GM18868 (cell line): ENCODE data around the gene SLC8A1.
"Not testable (repeated sequence)": the region's sequence is repeated elsewhere in the genome, so short reads cannot be mapped to it uniquely, and the experiment has no call there.

Source experiments
- ATAC-seq: cut with Tn5 transposase; IDR thresholded peaks from one replicate; pipeline ENCODE4 v1.9.1; 2021; ENCODE audit warnings: mild to moderate bottlenecking, moderate library complexity; ENCODE audit not compliant: unreplicated experiment

The SLC8A1 gene

DNA sequence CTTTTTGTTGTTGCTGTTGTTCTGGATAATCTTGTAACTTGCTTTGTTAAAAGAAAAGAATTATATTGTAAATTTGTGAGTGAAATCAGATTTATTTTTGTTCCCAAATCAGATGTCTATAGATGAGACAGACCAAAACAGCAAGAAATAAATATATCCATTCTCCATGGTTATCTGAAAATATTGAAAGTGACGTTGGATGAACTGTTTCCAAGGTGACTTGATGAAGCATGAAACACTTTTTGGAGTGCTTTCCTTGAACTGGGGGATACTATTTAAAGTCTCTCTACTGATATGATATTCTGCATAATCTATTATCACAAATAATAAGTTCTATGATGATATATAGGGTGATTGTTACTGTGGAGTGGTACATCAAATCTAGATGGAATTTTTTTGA lies 357.4 kb downstream of the SLC8A1 start:
- no peak for ATAC-seq

DNA sequence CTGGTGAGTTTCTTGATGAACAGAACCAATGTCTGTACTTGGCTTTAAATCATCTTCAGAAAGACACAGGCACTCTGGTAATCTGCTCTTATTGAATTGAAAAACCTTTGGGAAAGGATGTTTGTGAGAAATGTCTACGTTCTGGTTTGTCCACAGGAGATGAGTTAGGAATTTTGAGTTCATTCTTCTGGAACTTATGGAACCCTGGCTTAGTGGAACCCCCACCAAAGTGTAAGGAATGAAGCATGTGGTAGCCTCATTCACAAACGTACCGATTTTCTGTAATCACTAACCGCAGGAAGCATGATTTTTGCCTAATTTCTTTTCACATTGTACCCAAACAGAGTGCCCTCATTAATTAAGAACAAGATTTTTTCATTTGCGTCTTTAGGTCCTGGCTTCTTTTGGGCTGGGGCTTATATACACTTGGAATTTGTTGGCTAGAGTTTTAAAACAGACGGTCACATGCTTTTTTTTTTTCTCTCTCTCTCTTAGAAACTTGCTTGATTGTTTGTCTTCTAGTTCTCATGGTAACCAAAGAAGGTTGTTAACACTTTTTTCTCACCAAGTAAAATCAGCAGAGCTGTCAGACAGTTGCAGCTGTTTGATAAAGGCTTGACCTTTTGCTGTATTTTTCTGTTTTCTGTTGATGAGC lies 358.7 kb downstream of the SLC8A1 start:
- no peak for ATAC-seq

DNA sequence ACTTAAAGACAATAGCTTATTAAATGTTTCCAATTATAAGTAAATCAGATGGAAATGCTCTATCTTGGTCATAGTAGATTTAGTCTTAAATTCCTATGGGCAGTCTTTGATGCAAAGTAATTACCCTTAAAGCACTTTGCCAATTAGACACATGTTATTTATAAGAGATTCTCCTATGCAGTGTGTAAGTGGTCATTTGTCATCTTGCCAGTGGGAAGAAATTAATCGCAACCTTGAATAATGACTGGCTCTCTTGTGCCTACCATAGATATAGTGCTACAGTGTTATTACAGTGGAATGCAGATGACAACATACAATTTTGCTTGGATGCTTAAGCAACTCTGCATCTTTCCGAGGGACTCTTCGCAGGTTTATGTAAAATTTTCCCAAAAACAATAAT lies 361.8 kb downstream of the SLC8A1 start:
- no peak for ATAC-seq

DNA sequence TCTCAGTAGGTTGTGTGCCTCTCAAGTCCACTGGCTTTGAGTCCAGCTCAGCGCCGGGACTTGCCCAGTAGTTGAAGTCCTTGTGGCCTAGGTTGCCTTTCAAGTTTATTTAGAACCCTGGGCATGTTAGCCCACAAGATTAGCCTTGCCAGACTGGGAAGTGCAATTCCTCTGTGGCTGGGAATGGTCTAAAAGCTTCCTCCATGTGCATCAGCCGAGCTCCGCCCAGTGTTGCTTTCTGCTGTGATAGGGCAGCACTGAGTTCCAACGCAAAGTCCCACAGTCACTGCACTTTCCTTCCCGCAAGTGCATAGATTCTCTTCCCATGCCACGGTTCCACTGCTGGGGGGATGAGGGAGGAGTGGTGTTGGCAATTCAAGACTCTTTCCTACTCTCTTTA lies 364.0 kb downstream of the SLC8A1 start:
- no peak for ATAC-seq

DNA sequence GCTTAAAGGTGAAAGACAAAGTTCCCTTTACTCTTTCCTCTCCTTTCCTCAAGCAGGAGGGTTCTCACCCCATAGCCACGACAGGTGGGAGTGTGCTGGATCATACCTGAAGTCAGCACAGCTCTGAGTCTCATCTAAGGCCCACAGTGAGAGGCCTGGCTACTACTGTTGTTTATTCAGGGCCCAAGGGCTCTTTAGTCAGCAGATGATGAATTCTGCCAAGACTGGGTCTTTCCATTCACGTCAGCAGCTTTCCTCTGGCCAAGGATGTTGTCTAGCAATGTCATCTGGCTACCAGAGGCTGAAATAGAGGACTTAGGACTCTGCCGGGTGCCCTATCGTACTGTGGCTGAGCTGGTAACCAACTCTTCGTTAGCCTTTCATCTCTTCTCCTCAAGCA lies 364.5 kb downstream of the SLC8A1 start:
- ATAC-seq: no peak

DNA sequence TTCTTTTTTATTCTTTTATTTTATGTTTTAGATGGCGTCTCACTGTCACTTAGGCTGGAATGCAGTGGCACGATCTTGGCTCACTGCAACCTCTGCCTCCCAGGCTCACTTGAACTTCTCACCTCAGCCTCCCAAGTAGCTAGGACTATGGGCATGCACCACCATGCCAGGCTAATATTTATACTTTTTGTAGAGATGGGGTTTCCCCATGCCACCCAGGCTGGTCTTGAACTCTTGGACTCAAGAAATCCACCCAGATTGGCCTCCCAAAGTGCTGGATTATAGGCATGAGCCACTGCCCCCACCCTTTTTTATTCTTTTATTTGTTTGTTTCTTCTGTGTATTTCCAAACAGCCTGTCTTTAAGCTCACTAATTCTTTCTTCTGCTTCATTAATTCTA lies 366.1 kb downstream of the SLC8A1 start:
- ATAC-seq: no peak

DNA sequence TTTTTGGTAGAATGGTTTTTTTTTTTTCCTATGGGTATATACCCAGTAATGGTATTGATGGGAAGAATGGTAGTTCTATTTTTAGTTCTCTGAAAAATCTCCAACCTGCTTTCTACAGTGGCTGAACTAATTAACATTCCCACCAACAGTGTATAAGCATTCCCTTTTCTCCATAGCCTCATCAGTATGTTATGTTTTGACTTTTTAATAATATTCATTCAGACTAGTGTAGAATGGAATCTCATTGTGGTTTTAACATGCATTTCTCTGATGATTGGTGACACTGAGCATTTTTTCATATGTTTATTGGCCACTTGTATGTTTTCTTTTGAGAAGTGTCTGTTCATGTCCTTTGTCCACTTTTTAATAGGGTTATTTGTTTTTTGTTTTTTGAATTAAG lies 378.6 kb downstream of the SLC8A1 start:
- not testable (repeated sequence) for ATAC-seq

DNA sequence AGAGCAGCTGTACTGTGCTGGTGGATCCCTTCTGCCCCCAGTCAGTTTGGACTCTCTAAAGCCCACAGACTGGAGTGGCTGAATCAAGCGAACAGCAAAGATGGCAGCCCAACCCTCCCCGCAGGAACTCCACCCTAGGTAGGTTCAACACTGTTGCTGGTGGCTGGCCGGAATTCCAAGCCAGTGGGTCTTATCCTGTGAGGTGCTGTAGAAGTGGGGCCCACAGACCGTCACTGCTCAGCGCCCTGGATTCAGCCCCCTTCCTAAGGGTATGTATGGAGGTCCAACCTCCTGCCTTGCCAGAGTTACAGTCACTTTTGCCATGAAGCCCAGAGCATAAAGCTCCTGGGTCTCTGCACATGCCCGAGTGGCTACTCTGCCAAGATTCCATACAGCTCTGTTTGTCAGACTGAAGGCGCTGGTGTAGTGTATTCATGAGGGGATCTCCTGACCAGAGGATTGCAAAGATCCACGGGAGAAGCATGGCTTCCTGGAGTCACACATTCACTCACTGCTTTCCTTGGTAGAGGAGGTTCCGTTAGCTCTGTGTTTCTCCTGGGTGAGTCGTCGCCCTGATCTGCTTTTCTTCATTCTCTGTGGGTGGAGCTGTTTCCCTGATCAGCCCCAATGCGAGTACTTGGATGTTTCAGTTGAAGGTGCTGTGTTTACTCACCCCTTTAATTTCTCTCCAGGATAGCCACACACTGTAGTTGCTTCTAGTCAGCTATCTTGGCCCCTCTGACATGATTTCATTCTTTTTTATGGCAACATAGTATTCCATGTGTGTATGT lies 379.3 kb downstream of the SLC8A1 start:
- no peak for ATAC-seq

DNA sequence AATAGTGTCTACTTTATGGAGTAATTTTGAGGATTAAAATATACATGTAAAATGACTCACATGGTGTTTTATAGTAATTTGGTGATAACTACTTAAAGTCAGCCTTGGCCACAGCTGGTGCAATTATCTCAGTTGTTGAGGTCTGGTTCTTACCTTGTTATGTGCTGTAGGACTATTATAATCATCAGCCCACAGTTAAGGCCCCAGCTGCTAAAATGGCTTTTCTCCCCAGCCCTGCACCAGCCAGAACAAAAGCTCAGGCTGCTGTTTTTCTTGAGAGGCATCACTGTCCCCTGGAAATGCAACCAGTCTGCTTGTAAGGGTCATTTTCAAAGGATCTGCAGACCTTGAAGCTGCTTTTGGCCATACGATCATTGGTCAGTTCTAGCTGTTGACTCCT lies 389.5 kb downstream of the SLC8A1 start:
- ATAC-seq: no peak

DNA sequence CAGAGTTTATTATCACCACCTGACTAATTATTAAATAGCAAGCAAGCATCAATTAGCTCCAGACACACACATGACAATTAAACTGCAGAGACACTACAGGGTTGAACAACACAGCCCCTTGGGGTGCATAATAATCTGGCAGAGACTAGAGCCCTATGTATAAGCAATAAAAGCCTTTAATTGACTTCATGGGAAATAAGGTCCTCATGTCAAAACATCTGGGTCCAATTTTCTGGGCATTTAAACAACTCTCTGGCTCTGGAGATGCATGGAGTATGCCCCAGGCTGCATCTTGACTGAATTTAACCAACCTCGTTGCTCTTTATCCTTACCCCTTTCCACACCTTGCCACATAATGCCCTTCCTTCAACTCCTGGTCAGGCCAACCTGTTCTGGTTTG lies 402.1 kb downstream of the SLC8A1 start:
- no peak for ATAC-seq

DNA sequence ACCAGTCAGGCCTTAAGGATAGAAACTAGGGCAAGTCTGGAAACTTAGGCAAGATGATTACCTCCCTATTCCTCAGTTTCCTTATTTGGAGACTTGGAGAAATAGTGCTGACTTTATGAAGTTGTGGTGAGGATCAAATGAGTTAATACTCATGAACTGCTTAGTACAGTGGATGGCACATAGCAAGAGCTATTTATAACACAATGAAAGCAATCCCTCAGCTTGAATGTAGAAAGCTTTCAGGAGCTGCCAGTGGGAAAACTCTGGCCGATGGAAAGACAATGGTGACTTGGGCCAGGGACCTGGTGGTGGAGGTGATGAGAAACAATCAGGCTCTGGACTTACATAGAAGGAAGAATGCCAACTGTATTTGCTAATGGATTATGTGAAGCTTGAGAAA lies 403.4 kb downstream of the SLC8A1 start:
- ATAC-seq: no peak

DNA sequence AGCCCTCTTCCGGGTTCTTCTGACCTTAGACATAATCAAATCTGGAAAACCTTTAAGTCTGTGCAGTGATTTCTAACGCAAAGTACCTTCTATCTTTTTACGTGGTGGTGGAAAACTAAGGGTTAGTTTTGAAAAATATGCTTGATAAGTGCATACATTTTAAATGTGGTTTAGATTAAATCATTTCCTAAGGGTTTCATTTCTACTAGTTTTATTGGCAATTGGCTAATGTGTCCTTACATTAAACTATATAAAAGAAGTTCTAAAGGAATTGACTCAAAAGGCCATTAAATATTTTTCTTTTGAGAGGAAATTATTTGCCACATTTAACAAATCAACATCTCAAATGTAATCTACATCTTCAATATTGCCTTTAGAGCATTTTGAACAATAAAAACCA lies 404.5 kb downstream of the SLC8A1 start:
- no peak for ATAC-seq
